Naive B cell (primary cell): ENCODE results near the gene HK2. TPM values are rescaled to one million over a fixed set of nuclear protein-coding genes. Genes with fewer than 3 reads are reported as not detected.
A peak's percentile ranks its signal among the peaks of the same experiment; 100 is the strongest.
"Not testable (repeated sequence)": the region's sequence is repeated elsewhere in the genome, so short reads cannot be mapped to it uniquely, and the experiment has no call there.

ENCODE experiments used
- ATAC-seq, 2 donors: fragments of 150-1000 bp; cut with Tn5 transposase; 2 replicates each; pipeline ENCODE4 v1.10.0; 2021; ENCODE audit warnings: low read depth in 2 of 2, mild to moderate bottlenecking in 2 of 2, moderate library complexity in 2 of 2
- DNase-seq: peaks from one replicate; pipeline ENCODE4 v3.0.0; 2022
- H3K27ac Mint-ChIP-seq, 6 donors: one replicate each; pipeline ENCODE4 v1.8.0; 2020 to 2022; ENCODE audit warnings: mild to moderate bottlenecking in 6 of 6, mixed read lengths in 6 of 6, moderate library complexity in 5 of 6, inconsistent platforms in 2 of 6
- H3K27me3 Mint-ChIP-seq, 3 donors: one replicate each; pipeline ENCODE4 v1.8.0; 2021 to 2022; ENCODE audit warnings: mixed read lengths in 3 of 3, mild to moderate bottlenecking in 1 of 3
- H3K36me3 Mint-ChIP-seq, 2 donors: one replicate each; pipeline ENCODE4 v1.8.0; 2020 to 2022; ENCODE audit warnings: mixed read lengths in 2 of 2, inconsistent platforms in 1 of 2, mild to moderate bottlenecking in 1 of 2
- H3K4me1 Mint-ChIP-seq, 3 donors: one replicate each; pipeline ENCODE4 v1.8.0; 2020 to 2022; ENCODE audit warnings: mixed read lengths in 3 of 3, inconsistent platforms in 1 of 3, mild to moderate bottlenecking in 1 of 3, moderate library complexity in 1 of 3
- H3K4me3 Mint-ChIP-seq, 8 donors: one replicate each; pipeline ENCODE4 v1.8.0; 2020 to 2022; ENCODE audit warnings: mild to moderate bottlenecking in 8 of 8, mixed read lengths in 8 of 8, moderate library complexity in 8 of 8, inconsistent platforms in 2 of 8
- H3K9me3 Mint-ChIP-seq, 7 donors: one replicate each; pipeline ENCODE4 v1.8.0; 2020 to 2022; ENCODE audit warnings: mixed read lengths in 7 of 7, mild to moderate bottlenecking in 5 of 7, inconsistent platforms in 2 of 7, moderate library complexity in 1 of 7
- polyA plus RNA-seq, 6 donors: library from polyadenylated mRNA; unstranded; fragments of 300-500 nt; fragmentation: Illumina TruSeq; gene quantifications; one replicate each; pipeline ENCODE4 v1.2.3, GENCODE V29; 2021; ENCODE audit warnings: low read depth in 6 of 6

Gene HK2
- polyA plus RNA-seq, 6 donors from 2014 or later: 3.1 to 8.3 (median 6.1) TPM

DNA sequence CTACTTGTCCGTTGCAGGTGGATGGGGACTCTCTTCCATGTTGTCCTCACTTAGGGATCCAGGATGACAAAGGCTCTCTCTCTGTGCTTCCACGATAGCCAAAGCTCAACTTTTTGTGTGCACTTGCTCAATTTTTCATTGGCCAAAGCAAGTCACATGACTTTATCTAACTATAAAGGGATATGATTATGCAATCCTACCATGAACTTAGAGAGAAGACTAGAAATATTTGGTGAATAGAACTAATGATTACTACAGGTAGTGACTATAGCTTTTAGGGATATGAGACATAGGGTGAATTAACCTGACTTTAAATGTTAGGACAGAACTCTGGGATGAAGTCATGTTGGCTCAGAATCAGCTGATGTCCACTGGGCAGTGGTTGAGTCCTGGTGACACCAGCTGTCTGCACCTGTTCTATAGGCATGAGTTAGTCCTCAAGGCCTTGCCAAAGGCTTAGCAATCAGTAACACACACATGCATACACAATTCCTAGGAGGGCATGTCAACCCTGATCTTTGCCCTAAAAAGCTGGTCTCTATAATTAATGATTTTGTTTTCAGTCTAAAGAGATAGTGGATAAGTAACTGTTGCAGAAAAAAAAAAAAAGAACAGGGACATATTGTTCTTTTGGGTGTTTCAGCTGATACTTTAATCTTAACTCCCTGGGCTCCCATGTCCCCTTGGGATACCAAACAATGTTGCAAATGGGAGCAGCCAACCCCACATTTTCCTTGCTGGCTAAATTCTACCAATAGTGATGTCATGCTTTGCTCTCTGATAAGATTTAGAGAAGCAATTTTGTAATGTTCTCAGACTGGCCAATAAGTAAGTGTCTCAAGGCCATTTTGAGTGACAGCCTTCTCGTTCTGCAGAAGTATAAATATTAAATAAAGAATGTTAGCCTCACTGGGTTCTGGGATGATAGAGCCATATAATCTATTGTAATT is 12.5 kb upstream of the HK2 start:
- Mint-ChIP-seq H3K27ac (peak overlapping the region in 2 of 6 donors; percentile 32 to 35), H3K27me3 (no peaks in the 10 kb centered on the region), H3K36me3 (no peaks in the 10 kb centered on the region), H3K9me3 (no peaks in the 10 kb centered on the region), H3K4me3 (no peak overlapping the region), H3K4me1 (peaks cover 14 to 27% (median 16%) of the 10 kb centered on the region in 3 donors)
- no peak for DNase-seq
- no peak for ATAC-seq

- H3K4me3 Mint-ChIP-seq: no peak overlapping the region
- H3K27me3 Mint-ChIP-seq: no peaks in the 10 kb centered on the region
- DNase-seq: no peak
- H3K9me3 Mint-ChIP-seq: no peaks in the 10 kb centered on the region
- no peaks in the 10 kb centered on the region for H3K36me3 Mint-ChIP-seq
- H3K27ac Mint-ChIP-seq: peak overlapping the region in 3 of 6 donors; percentile 21 to 56 (median 44)
- peaks cover 0 to 17% (median 4%) of the 10 kb centered on the region in 3 donors for H3K4me1 Mint-ChIP-seq
- no peak for ATAC-seq
Observed at GRCh38 chr2:74822771-74823566, 11.0 kb upstream of the HK2 start.

- peak overlapping the region; percentile 24 to 84 (median 60) for H3K27ac Mint-ChIP-seq
- DNase-seq: peak; percentile 28
- H3K9me3 Mint-ChIP-seq: no peaks in the 10 kb centered on the region
- no peak overlapping the region for H3K4me3 Mint-ChIP-seq
- H3K27me3 Mint-ChIP-seq: no peaks in the 10 kb centered on the region
- H3K36me3 Mint-ChIP-seq: no peaks in the 10 kb centered on the region
- peak; percentile 96 for ATAC-seq
- H3K4me1 Mint-ChIP-seq: peaks cover 0 to 17% (median 4%) of the 10 kb centered on the region in 3 donors
Observed at GRCh38 chr2:74824679-74825078, 9.2 kb upstream of the HK2 start.

- H3K36me3 Mint-ChIP-seq: no peaks in the 10 kb centered on the region
- H3K4me1 Mint-ChIP-seq: peaks cover 11 to 16% (median 15%) of the 10 kb centered on the region in 3 donors
- no peaks in the 10 kb centered on the region for H3K27me3 Mint-ChIP-seq
- no peak overlapping the region for H3K27ac Mint-ChIP-seq
- no peak overlapping the region for H3K4me3 Mint-ChIP-seq
- DNase-seq (no peak), ATAC-seq (no peak)
- H3K9me3 Mint-ChIP-seq: no peaks in the 10 kb centered on the region
Observed at GRCh38 chr2:74828543-74828942, 5.4 kb upstream of the HK2 start.

DNA sequence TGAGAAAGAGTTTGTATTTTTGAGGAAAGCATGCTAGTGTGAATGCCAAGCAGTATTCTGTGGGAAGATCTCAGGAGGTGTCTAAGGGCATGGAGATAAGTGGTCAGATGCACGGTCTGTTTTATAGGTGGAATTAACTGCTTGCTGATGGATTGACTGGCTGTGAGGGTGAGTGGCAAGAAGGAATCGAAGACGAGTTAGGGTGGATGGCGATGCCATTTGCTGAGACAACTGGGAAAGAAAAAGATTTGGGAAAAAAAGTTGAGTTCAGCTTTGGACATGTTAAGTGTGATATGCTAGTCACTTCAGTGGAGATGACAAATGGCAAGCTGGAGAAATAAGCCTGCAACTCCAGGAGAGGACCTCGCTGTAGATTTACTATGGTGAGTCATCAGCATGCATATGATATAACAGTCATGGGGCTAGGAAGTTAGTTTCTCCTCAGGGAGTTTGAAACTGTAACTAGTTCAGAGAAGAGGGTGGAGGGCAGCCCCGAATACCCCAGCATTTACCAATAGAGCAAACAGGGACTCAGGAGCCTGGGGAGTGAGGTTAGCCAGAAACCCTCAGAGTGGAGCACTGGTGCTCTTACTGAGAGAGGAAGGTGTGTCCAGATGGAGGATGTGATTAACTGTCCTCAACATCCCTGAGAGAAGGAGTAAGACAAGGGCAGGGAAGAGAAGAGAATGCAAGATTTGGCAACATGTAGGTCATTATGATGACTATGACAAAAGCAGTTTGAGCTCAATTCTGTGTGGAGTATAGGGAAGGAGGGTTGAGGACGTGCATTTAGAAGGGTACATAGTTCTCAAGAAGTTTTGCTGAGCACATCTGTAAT is 2.0 kb upstream of the HK2 start:
- DNase-seq: no peak
- Mint-ChIP-seq H3K4me1 (peaks cover 17 to 37% (median 37%) of the 10 kb centered on the region in 3 donors), H3K27ac (peak overlapping the region in 1 of 6 donors; percentile 18), H3K36me3 (no peaks in the 10 kb centered on the region), H3K9me3 (no peaks in the 10 kb centered on the region), H3K4me3 (peak overlapping the region in 5 of 8 donors; percentile 7 to 37 (median 33)), H3K27me3 (no peaks in the 10 kb centered on the region)
- ATAC-seq: no peak

GRCh38 chr2:74834234-74834791 is 386 bp downstream of the HK2 start:
- not testable (repeated sequence) for H3K36me3 Mint-ChIP-seq, H3K9me3 Mint-ChIP-seq, H3K27me3 Mint-ChIP-seq
- peak; percentile 45 to 49 for ATAC-seq
- peaks cover 37 to 59% (median 48%) of the 10 kb centered on the region in 3 donors for H3K4me1 Mint-ChIP-seq
- H3K4me3 Mint-ChIP-seq: peak overlapping the region; percentile 87 to 98 (median 95)
- peak overlapping the region; percentile 80 to 98 (median 96) for H3K27ac Mint-ChIP-seq
- peak; percentile 52 for DNase-seq

- Mint-ChIP-seq H3K4me3 (peak overlapping the region; percentile 87 to 98 (median 96)), H3K9me3 (no peaks in the 10 kb centered on the region), H3K27me3 (no peaks in the 10 kb centered on the region), H3K36me3 (no peaks in the 10 kb centered on the region), H3K4me1 (peaks cover 39 to 59% (median 48%) of the 10 kb centered on the region in 3 donors), H3K27ac (peak overlapping the region; percentile 64 to 98 (median 88))
- DNase-seq (peak; percentile 65), ATAC-seq (peak; percentile 34 to 39)
Observed at GRCh38 chr2:74834792-74835755, 1.1 kb downstream of the HK2 start.

- no peaks in the 10 kb centered on the region for H3K36me3 Mint-ChIP-seq
- ATAC-seq (peak; percentile 24 to 28), DNase-seq (peak; percentile 46)
- peaks cover 40 to 59% (median 51%) of the 10 kb centered on the region in 3 donors for H3K4me1 Mint-ChIP-seq
- H3K27me3 Mint-ChIP-seq: no peaks in the 10 kb centered on the region
- H3K9me3 Mint-ChIP-seq: no peaks in the 10 kb centered on the region
- H3K4me3 Mint-ChIP-seq: peak overlapping the region; percentile 87 to 98 (median 96)
- peak overlapping the region; percentile 64 to 98 (median 88) for H3K27ac Mint-ChIP-seq
Observed at GRCh38 chr2:74835831-74836674, 2.1 kb downstream of the HK2 start.

DNA sequence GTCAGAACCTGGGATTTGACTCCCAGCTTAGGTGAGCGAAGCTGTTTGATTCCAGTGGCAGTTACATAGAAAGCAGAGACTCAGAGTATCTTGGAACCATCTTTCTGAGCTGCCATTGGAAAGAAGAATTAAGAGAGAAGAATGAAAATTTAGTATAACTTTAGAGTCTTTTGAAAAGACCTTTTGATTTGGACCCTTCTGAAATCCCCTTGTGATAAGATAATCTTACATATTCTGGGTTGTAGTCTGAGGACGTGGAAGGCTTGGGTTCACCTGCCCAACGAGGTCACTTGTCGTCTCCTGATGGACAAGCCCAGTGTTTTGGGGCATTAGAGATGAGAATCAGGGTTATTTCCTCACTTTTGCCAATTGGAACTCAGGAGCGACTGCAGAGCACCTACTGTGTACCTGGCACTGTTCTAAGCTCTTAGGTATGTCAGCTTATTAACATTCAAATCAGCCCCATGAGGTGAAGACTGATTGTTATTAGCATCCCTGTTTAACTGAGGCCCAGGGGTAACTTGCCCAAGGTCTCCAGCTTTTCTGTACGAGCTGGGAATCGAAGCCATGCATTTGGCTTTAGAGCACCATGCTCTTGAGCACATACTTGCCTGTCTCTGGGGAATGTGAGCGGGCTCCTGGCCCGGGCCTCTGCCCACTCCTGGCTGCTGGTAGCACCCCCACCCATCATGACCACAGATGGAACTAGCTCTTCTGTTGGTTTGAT is 2.9 kb downstream of the HK2 start:
- DNase-seq (no peak), ATAC-seq (no peak)
- Mint-ChIP-seq H3K9me3 (no peaks in the 10 kb centered on the region), H3K4me3 (peak overlapping the region; percentile 9 to 97 (median 92)), H3K4me1 (peaks cover 40 to 60% (median 52%) of the 10 kb centered on the region in 3 donors), H3K36me3 (no peaks in the 10 kb centered on the region), H3K27me3 (no peaks in the 10 kb centered on the region), H3K27ac (peak overlapping the region in 3 of 6 donors; percentile 80 to 97 (median 89))

DNA sequence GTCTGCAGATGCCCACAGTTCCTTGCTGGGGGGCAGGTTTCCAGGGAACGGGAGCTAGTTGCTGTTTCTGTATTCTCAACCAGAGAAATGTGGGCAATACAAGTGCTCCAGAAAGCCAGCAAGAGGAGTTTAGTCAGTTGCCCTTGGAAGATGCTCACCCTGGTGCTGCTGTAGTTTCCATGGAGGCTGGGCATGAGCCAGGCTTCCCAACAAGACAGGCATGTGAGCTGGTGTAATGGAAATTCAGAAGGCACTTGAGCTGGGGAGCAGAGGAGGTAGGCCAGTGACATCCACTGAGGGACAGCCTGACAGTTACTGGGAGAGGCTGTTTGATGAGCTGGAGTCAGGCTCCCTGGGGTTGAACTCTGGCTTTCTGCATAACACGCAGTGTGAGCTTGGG is 7.7 kb downstream of the HK2 start:
- peak overlapping the region in 1 of 8 donors; percentile 37 for H3K4me3 Mint-ChIP-seq
- H3K4me1 Mint-ChIP-seq: peaks cover 45 to 65% (median 61%) of the 10 kb centered on the region in 3 donors
- H3K27ac Mint-ChIP-seq: peak overlapping the region in 2 of 6 donors; percentile 70 to 87
- H3K27me3 Mint-ChIP-seq: no peaks in the 10 kb centered on the region
- peaks cover 0 to 7% of the 10 kb centered on the region in 2 donors for H3K36me3 Mint-ChIP-seq
- DNase-seq (no peak), ATAC-seq (no peak)
- no peaks in the 10 kb centered on the region for H3K9me3 Mint-ChIP-seq
